Keratinocyte (primary cell): Measurements from ENCODE around the gene TRABD2B. TPM values are rescaled to one million over a fixed set of nuclear protein-coding genes. Genes with fewer than 3 reads are reported as not detected.

Experiments
- DNase-seq: peaks from one replicate; pipeline ENCODE4 v3.0.0-alpha.2; 2011; ENCODE audit warnings: low read depth, missing footprints, low spot score
- FAIRE-seq: peaks from 2 replicates; lab custom pipeline; 2011; peaks lifted over from hg19 to GRCh38; lab: Jason Lieb, UNC
- H2AFZ ChIP-seq: 2 replicates; pipeline ENCODE4 v1.6.0; 2012; ENCODE audit warnings: low read length, control low read depth, inconsistent platforms; ENCODE audit not compliant: control insufficient read depth
- H3K27ac ChIP-seq: 2 replicates; pipeline ENCODE4 v1.5.1; 2011; ENCODE audit warnings: low read length; ENCODE audit not compliant: control insufficient read depth, insufficient read depth
- H3K27me3 ChIP-seq: 3 replicates; pipeline ENCODE4 v1.6.0; 2011; ENCODE audit warnings: low read length; ENCODE audit not compliant: control insufficient read depth, insufficient read depth; ENCODE audit errors: extremely low read depth
- H3K36me3 ChIP-seq, 2 experiments: 2 replicates in 1 of 2; 3 replicates in 1 of 2; pipeline ENCODE4 v1.5.1; 2011; ENCODE audit warnings: low read length in 2 of 2, mild to moderate bottlenecking in 1 of 2; ENCODE audit not compliant: control insufficient read depth in 2 of 2, insufficient read depth in 2 of 2; ENCODE audit errors: extremely low read depth in 1 of 2
- H3K4me1 ChIP-seq: 3 replicates; pipeline ENCODE4 v1.5.1; 2011; ENCODE audit warnings: low read length; ENCODE audit not compliant: control insufficient read depth, insufficient read depth; ENCODE audit errors: extremely low read depth
- H3K4me2 ChIP-seq: 3 replicates; pipeline ENCODE4 v1.6.0; 2011; ENCODE audit warnings: low read depth, low read length; ENCODE audit not compliant: control insufficient read depth, insufficient read depth; ENCODE audit errors: extremely low read depth
- H3K4me3 ChIP-seq, 3 experiments: fragments of 200-600 bp in 1 of 3; sonication (generic) in 1 of 3; 2 replicates in 2 of 3; 3 replicates in 1 of 3; pipeline ENCODE4 v1.5.1; 2011 to 2016; ENCODE audit warnings: low read length in 3 of 3, mild to moderate bottlenecking in 3 of 3, control low read depth in 2 of 3, inconsistent platforms in 1 of 3, low read depth in 1 of 3, mixed read lengths in 1 of 3, mixed run types in 1 of 3, moderate library complexity in 1 of 3; ENCODE audit not compliant: control insufficient read depth in 2 of 3, insufficient read depth in 2 of 3; ENCODE audit errors: extremely low read depth in 1 of 3
- H3K79me2 ChIP-seq: 2 replicates; pipeline ENCODE4 v1.6.0; 2012; ENCODE audit warnings: low read length; ENCODE audit not compliant: control insufficient read depth, insufficient read depth
- H3K9ac ChIP-seq: 3 replicates; pipeline ENCODE4 v1.6.0; 2011; ENCODE audit warnings: low read length; ENCODE audit not compliant: control insufficient read depth, insufficient read depth; ENCODE audit errors: extremely low read depth
- H3K9me1 ChIP-seq: 3 replicates; pipeline ENCODE4 v1.6.0; 2011; ENCODE audit warnings: low read length; ENCODE audit not compliant: control insufficient read depth, insufficient read depth; ENCODE audit errors: extremely low read depth
- H3K9me3 ChIP-seq: 2 replicates; pipeline ENCODE4 v1.5.1; 2012; ENCODE audit warnings: low read depth, low read length; ENCODE audit not compliant: control insufficient read depth
- H4K20me1 ChIP-seq: 3 replicates; pipeline ENCODE4 v1.6.0; 2011; ENCODE audit warnings: low read length; ENCODE audit not compliant: control insufficient read depth, insufficient read depth; ENCODE audit errors: extremely low read depth
- EZH2 ChIP-seq: IDR thresholded peaks from one replicate; pipeline ENCODE4 v1.6.1; 2012; ENCODE audit warnings: inconsistent platforms, mild to moderate bottlenecking, low read length, moderate library complexity
- dilution Hi-C: fragments of 300-500 bp; cut with MboI; formaldehyde crosslinking; loops from one replicate; pipeline ENCODE4 v1.7.0; 2020; ENCODE audit warnings: low sequenced_read_pairs; ENCODE audit not compliant: extremely low pct_ligation_motif_present
- polyA plus RNA-seq, 5 experiments: library from polyadenylated mRNA; depleted of rRNA in 3 of 5; stranded (reverse) in 3 of 5; stranded (forward) in 1 of 5; unstranded in 1 of 5; fragments of >200 nt; gene quantifications; 1 replicate in 1 of 5; 2 replicates in 3 of 5; 3 replicates in 1 of 5; pipeline versions ENCODE4 v1.2.1 to v1.2.3, GENCODE V29; 2011 to 2012; ENCODE audit warnings: missing spikeins in 2 of 5, low read depth in 1 of 5, low replicate concordance in 1 of 5
- TF ChIP-seq, protein P1 (sequence below), 3 experiments: IDR thresholded peaks in 1 of 3; conservative IDR thresholded peaks in 1 of 3; optimal IDR thresholded peaks in 1 of 3; 2 replicates in 2 of 3; 3 replicates in 1 of 3; pipeline versions ENCODE3 to v1.5.1; 2011; ENCODE audit warnings: low read length in 3 of 3, mild to moderate bottlenecking in 3 of 3, moderate library complexity in 2 of 3, control low read depth in 1 of 3, inconsistent platforms in 1 of 3; ENCODE audit not compliant: insufficient read depth in 2 of 3; ENCODE audit errors: extremely low read depth in 1 of 3

Gene TRABD2B
- polyA plus RNA-seq, 1 donor (not counting 4 experiments of a cell fraction or from before 2014, with no cell fraction given): 0.13 TPM

DNA sequence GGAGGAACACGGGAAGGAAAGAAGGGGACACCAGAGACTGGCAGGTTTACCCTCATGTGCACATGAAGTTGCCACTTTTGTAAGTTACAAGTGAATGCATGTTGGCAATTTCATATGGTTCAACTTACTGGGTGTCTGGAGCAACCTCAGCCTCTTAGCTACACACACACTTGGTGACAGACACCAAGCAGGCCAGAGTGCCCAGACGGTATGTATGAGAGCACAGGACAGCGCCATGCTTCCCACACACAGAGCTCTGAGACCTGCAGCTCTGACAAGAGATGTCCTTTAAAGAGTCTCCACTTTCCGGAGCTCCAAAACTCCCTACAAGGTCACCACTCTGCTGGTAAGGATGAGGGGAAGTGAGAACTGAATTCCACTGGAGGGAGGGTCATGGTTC lies 1.9 kb upstream of the TRABD2B start:
- no peak for FAIRE-seq

DNA sequence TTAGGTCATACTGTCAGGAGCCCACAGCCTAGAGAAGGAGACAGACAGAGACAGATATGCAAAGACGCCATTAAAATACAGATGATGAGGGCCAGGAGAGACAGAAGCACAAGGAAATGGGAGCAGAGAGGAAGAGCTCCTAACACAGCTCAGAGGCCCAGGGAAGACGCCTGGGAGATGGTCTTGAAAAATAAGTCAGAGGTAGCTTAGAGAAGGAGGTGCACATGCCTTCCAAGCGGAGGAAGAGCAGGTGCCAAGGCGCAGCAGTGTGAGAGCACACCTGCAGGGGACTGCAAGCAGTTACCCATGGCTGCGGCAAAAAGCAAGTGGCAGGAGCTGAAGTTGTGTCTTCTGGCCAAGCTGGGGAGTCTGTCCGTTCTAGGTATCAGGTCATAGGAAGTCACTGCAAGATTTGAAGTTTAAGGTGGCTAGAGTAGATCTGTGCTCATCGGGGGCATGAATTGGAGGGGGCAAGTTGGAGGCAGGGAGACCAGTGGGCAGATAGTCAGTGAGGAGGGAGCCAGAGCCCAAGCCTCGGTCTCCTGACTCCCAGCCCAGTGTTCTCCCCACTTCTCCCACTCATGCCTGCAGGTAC lies 1.3 kb upstream of the TRABD2B start:
- H3K4me1 ChIP-seq: peaks cover 19% of the 10 kb centered on the region
- H3K9me3 ChIP-seq: no peaks in the 10 kb centered on the region
- no peak for DNase-seq
- H3K79me2 ChIP-seq: no peaks in the 10 kb centered on the region
- no peak for FAIRE-seq
- dilution Hi-C loops: loop anchor here (10.0 kb wide), 1 partner anchor 66 kb away; no protein-coding TSS in a partner anchor
- H3K27me3 ChIP-seq: peaks cover 7% of the 10 kb centered on the region
- H3K27ac ChIP-seq: no peak overlapping the region
- no peaks in the 10 kb centered on the region for H3K9me1 ChIP-seq
- H3K4me3 ChIP-seq: no peak overlapping the region
- no peaks in the 10 kb centered on the region for H3K36me3 ChIP-seq
- H2AFZ ChIP-seq: no peak overlapping the region
- no peaks in the 10 kb centered on the region for H4K20me1 ChIP-seq
- no peak overlapping the region for H3K4me2 ChIP-seq
- H3K9ac ChIP-seq: no peak overlapping the region
- TF ChIP-seq, protein P1, sequence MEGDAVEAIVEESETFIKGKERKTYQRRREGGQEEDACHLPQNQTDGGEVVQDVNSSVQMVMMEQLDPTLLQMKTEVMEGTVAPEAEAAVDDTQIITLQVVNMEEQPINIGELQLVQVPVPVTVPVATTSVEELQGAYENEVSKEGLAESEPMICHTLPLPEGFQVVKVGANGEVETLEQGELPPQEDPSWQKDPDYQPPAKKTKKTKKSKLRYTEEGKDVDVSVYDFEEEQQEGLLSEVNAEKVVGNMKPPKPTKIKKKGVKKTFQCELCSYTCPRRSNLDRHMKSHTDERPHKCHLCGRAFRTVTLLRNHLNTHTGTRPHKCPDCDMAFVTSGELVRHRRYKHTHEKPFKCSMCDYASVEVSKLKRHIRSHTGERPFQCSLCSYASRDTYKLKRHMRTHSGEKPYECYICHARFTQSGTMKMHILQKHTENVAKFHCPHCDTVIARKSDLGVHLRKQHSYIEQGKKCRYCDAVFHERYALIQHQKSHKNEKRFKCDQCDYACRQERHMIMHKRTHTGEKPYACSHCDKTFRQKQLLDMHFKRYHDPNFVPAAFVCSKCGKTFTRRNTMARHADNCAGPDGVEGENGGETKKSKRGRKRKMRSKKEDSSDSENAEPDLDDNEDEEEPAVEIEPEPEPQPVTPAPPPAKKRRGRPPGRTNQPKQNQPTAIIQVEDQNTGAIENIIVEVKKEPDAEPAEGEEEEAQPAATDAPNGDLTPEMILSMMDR (optimal IDR thresholded peaks at IDR 0.05 in 1 of 3, IDR thresholded peaks at IDR 0.05 in 1 of 3, conservative IDR thresholded peaks at IDR 0.05 in 1 of 3; ENCODE audit: extremely low read depth in 1 of 3, insufficient read depth in 2 of 3, low read length in 3 of 3): no peak
- TF ChIP-seq EZH2: no peak

More for the DNA sequence above, 1.9 kb upstream of the TRABD2B start:
- Histone ChIP-seq H2AFZ (no peak overlapping the region), H3K4me1 (peaks cover 19% of the 10 kb centered on the region), H3K9me3 (no peaks in the 10 kb centered on the region), H3K27me3 (peaks cover 7% of the 10 kb centered on the region), H3K4me3 (no peak overlapping the region), H3K36me3 (no peaks in the 10 kb centered on the region), H4K20me1 (no peaks in the 10 kb centered on the region), H3K79me2 (no peaks in the 10 kb centered on the region), H3K9me1 (no peaks in the 10 kb centered on the region), H3K9ac (no peak overlapping the region), H3K27ac (no peak overlapping the region), H3K4me2 (no peak overlapping the region)
- no peak for DNase-seq
- dilution Hi-C loops: loop anchor here (10.0 kb wide), 1 partner anchor 66 kb away; no protein-coding TSS in a partner anchor
- no peak for TF ChIP-seq EZH2
- TF ChIP-seq, protein P1 (optimal IDR thresholded peaks at IDR 0.05 in 1 of 3, IDR thresholded peaks at IDR 0.05 in 1 of 3, conservative IDR thresholded peaks at IDR 0.05 in 1 of 3; ENCODE audit: extremely low read depth in 1 of 3, insufficient read depth in 2 of 3, low read length in 3 of 3): no peak
